ENCODE measurements around the gene SLC35B4.

The SLC35B4 gene

DNA sequence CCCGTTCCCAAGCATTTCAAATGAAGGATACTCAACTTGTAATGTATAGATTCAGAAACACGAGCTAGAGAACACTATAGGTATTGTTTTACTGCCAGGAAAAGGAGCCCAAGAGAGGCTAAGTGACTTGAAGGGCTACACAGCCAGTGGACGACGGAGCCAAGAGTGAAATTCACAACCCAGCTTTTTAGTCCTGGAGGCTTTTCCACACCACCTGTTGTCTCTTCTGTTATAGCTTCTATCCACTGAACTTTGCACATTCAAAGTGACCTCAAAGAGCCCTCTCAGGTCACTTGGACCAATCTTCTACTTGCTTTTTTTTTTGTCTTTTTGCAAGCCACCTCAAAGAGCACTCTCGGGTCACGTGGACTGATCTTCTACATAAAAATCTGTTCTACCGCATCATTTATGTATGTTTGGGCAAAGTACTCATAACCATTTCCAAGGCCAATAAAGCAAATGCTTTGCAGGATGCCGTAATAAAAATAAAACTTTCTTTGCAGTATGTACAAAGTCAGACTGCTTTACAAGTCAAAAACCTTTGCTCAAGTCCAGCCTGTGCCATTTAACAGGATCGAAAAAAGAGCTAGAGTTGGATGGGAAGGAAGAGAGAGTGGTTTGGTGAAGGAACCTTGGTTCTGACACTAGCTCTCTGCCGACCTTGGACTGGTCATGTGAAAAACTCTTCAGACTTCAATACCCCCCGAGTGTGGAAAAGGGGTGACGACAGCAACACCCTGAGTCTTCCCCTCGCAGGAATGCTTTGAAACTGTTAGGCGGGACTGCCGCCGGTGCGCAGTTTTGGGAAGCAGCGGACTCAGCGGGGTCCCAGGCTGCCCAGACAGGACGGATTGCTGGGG is 821 bp downstream of the SLC35B4 start:
- peak; percentile 13 for DNase-seq (ENCODE audit: low spot score)
- CTCF ChIA-PET: no interaction called here
- TF ChIP-seq, protein P1, sequence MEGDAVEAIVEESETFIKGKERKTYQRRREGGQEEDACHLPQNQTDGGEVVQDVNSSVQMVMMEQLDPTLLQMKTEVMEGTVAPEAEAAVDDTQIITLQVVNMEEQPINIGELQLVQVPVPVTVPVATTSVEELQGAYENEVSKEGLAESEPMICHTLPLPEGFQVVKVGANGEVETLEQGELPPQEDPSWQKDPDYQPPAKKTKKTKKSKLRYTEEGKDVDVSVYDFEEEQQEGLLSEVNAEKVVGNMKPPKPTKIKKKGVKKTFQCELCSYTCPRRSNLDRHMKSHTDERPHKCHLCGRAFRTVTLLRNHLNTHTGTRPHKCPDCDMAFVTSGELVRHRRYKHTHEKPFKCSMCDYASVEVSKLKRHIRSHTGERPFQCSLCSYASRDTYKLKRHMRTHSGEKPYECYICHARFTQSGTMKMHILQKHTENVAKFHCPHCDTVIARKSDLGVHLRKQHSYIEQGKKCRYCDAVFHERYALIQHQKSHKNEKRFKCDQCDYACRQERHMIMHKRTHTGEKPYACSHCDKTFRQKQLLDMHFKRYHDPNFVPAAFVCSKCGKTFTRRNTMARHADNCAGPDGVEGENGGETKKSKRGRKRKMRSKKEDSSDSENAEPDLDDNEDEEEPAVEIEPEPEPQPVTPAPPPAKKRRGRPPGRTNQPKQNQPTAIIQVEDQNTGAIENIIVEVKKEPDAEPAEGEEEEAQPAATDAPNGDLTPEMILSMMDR (conservative IDR thresholded peaks at IDR 0.05; ENCODE audit: low read depth): no peak
- POLR2A ChIA-PET (ENCODE audit: low non-redundant PET): no interaction called here
- H3K27ac ChIP-seq: peak overlapping the region; percentile 80

DNA sequence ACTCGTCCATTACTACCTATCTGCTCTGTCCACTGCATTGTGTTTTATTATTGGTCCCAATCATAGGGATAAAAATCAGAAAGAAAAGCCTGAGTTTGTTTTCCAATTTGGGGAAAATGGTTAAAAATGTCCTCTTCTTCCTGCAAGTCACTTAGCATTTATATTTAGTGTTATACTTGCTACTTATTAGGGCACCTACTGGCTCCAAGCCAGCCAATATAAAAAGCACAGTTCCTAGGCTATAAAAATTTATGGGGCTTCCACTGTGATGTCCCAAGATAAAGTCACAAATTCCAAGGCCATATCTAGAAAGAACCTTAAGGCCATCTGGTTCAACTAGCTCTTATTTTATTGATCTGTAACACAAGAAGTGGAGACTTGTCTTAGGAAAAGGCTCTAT is 3.2 kb downstream of the SLC35B4 start:
- no peak overlapping the region for H3K27ac ChIP-seq
- no peak for DNase-seq (ENCODE audit: low spot score)
- ChIA-PET CTCF (no interaction called here), POLR2A (ENCODE audit: low non-redundant PET) (no interaction called here)
- TF ChIP-seq, protein P1 (conservative IDR thresholded peaks at IDR 0.05; ENCODE audit: low read depth): no peak

DNA sequence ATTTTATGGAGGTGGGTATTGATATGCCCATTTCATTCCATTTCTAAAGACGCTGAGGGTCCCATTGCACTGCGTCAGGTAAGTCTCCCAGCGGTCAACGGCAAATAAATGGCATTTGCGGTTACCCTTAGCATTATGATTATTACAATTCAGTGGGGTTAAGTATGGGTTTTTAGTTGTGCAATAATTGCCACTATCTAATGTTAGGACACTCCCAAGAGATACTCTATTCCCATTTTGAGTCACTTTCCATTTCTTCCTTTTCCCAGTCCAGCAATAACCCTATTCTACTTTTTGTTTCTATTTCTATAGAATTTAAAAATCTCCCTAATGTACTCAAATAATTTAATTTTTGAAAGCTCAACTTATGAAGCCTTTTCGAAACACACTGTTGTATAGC is 4.0 kb downstream of the SLC35B4 start:
- ChIA-PET POLR2A (ENCODE audit: low non-redundant PET) (no interaction called here), CTCF (no interaction called here)
- DNase-seq (ENCODE audit: low spot score): no peak
- TF ChIP-seq, protein P1 (conservative IDR thresholded peaks at IDR 0.05; ENCODE audit: low read depth): no peak
- no peak overlapping the region for H3K27ac ChIP-seq

DNA sequence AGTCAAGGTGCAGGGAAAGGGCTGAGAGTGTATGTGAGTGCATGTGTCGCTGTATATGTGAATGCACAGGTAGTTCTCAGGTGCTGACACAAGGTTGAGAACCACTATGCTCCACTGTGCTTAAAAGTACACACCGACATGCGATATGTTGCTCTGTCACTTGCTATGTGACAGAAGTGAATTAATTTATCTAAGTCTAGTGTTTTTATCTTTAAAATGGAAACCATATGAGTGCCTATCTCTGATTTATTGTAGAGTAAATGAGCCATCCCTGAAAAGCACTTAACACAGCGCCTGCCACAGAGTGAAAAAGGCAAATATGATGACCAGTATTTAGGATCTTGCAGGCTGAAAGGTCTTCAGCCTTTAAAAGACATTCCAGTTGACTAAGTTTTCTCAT is 4.9 kb downstream of the SLC35B4 start:
- H3K27ac ChIP-seq: no peak overlapping the region
- TF ChIP-seq, protein P1 (conservative IDR thresholded peaks at IDR 0.05; ENCODE audit: low read depth): no peak
- CTCF ChIA-PET: no interaction called here
- POLR2A ChIA-PET (ENCODE audit: low non-redundant PET): no interaction called here
- no peak for DNase-seq (ENCODE audit: low spot score)

DNA sequence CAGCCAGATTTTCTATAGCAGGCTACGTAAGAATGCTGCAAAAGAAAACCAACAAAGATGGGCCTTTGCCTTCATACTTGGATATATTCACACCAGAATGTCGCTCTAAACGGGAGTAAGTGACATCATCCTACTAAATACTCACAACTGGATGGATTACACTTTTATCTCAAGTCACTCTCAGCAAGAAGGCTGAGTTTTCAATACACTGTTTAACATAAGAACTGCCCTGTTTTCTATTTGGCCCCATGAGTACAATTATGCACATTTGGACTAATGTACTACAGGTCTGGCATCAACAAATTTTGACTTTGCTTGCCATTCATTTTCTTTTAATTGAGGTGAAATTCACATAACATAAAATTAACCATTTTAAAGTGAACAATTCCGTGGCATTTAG is 8.2 kb downstream of the SLC35B4 start:
- TF ChIP-seq, protein P1 (conservative IDR thresholded peaks at IDR 0.05; ENCODE audit: low read depth): no peak
- POLR2A ChIA-PET (ENCODE audit: low non-redundant PET): no interaction called here
- H3K27ac ChIP-seq: no peak overlapping the region
- no peak for DNase-seq (ENCODE audit: low spot score)
- CTCF ChIA-PET: no interaction called here

DNA sequence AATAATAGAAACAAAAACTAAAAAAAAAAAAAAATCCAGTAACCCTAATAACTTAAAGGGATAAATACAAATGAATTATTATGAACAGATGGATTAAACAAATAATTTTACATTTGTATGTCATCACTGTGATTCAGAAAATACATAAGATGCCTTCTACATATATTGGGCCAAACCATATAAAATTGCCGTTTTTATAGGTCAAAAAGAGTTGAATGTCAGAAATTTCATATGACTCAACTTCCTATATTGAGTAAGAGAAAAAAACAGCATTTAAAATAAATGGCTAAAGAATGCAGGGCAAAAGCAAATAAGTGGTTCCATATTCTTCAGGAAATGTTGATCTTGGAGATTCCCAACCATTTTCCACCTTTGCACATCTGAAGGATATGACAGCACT is 9.4 kb downstream of the SLC35B4 start:
- no peak overlapping the region for H3K27ac ChIP-seq
- ChIA-PET CTCF (interaction anchor here (0.7 kb wide), 1 partner anchor 119 kb away, joined by 3 read pairs; no protein-coding TSS in a partner anchor), POLR2A (ENCODE audit: low non-redundant PET) (no interaction called here)
- TF ChIP-seq, protein P1 (conservative IDR thresholded peaks at IDR 0.05; ENCODE audit: low read depth): no peak
- no peak for DNase-seq (ENCODE audit: low spot score)

Measured in RWPE1 (cell line).